H9 (cell line): ENCODE results near the gene PLA1A. TPM values are rescaled to one million over a fixed set of nuclear protein-coding genes. Genes with fewer than 3 reads are reported as not detected.
A peak's percentile ranks its signal among the peaks of the same experiment; 100 is the strongest.

ENCODE experiments used
- DNase-seq: peaks from one replicate; pipeline ENCODE4 v3.0.0-alpha.2; 2017
- H2AFZ ChIP-seq: one replicate; pipeline ENCODE4 v1.6.1; 2013; ENCODE audit warnings: mild to moderate bottlenecking, low read length, control low read depth, moderate library complexity
- H2AK5ac ChIP-seq: 2 replicates; pipeline ENCODE4 v1.6.1; 2013; ENCODE audit warnings: low read length, control low read depth, mixed read lengths; ENCODE audit not compliant: insufficient read length
- H2BK120ac ChIP-seq: one replicate; pipeline ENCODE4 v1.6.1; 2013; ENCODE audit warnings: low read depth, mild to moderate bottlenecking, low read length, control low read depth, inconsistent platforms; ENCODE audit not compliant: poor library complexity, severe bottlenecking
- H2BK12ac ChIP-seq: 2 replicates; pipeline ENCODE4 v1.6.1; 2013; ENCODE audit warnings: low read length, control low read depth, mixed read lengths, low read depth; ENCODE audit not compliant: insufficient read length
- H2BK15ac ChIP-seq: 2 replicates; pipeline ENCODE4 v1.6.1; 2013; ENCODE audit warnings: low read depth, low read length, control low read depth
- H2BK20ac ChIP-seq: one replicate; pipeline ENCODE4 v1.6.1; 2013; ENCODE audit warnings: low read depth, mild to moderate bottlenecking, low read length, control low read depth, inconsistent platforms; ENCODE audit not compliant: poor library complexity, severe bottlenecking
- H2BK5ac ChIP-seq: 2 replicates; pipeline ENCODE4 v1.6.1; 2013; ENCODE audit warnings: low read length, control low read depth, mixed read lengths; ENCODE audit not compliant: insufficient read length
- H3K14ac ChIP-seq: 2 replicates; pipeline ENCODE4 v1.6.1; 2013; ENCODE audit warnings: low read length, control low read depth; ENCODE audit not compliant: insufficient read depth
- H3K18ac ChIP-seq: 2 replicates; pipeline ENCODE4 v1.6.1; 2013; ENCODE audit warnings: low read depth, mild to moderate bottlenecking, mixed read lengths, low read length, control low read depth; ENCODE audit not compliant: insufficient read length
- H3K23ac ChIP-seq: 2 replicates; pipeline ENCODE4 v1.6.1; 2013; ENCODE audit warnings: low read length, control low read depth, mixed read lengths, low read depth; ENCODE audit not compliant: insufficient read length
- H3K23me2 ChIP-seq: 2 replicates; pipeline ENCODE4 v1.6.1; 2013; ENCODE audit warnings: low read depth, mild to moderate bottlenecking, mixed read lengths, low read length, control low read depth; ENCODE audit not compliant: insufficient read length, poor library complexity, severe bottlenecking
- H3K27ac ChIP-seq: 2 replicates; pipeline ENCODE4 v1.5.1; 2013; ENCODE audit warnings: low read length, control low read depth, mixed read lengths, low read depth; ENCODE audit not compliant: insufficient read length
- H3K27me3 ChIP-seq: 2 replicates; pipeline ENCODE4 v1.6.1; 2013; ENCODE audit warnings: low read length, control low read depth, inconsistent platforms; ENCODE audit not compliant: insufficient read depth
- H3K4ac ChIP-seq: 2 replicates; pipeline ENCODE4 v1.6.1; 2013; ENCODE audit warnings: low read depth, mild to moderate bottlenecking, control low read depth, inconsistent platforms, low read length, moderate library complexity
- H3K4me1 ChIP-seq: 2 replicates; pipeline ENCODE4 v1.6.1; 2013; ENCODE audit warnings: low read length, control low read depth, inconsistent platforms; ENCODE audit not compliant: insufficient read depth
- H3K4me2 ChIP-seq: 2 replicates; pipeline ENCODE4 v1.6.1; 2013; ENCODE audit warnings: low read length, control low read depth, mixed read lengths; ENCODE audit not compliant: insufficient read length, insufficient read depth
- H3K56ac ChIP-seq: 2 replicates; pipeline ENCODE4 v1.6.1; 2013; ENCODE audit warnings: low read depth, mild to moderate bottlenecking, mixed read lengths, low read length, control low read depth; ENCODE audit not compliant: insufficient read length
- H3K79me1 ChIP-seq: 2 replicates; pipeline ENCODE4 v1.6.1; 2013; ENCODE audit warnings: low read depth, mild to moderate bottlenecking, moderate library complexity, low read length, control low read depth, inconsistent platforms; ENCODE audit not compliant: insufficient read depth, poor library complexity, severe bottlenecking
- H3K79me2 ChIP-seq: 2 replicates; pipeline ENCODE4 v1.6.1; 2013; ENCODE audit warnings: low read length, control low read depth, inconsistent platforms; ENCODE audit not compliant: insufficient read depth
- H3K9ac ChIP-seq: 2 replicates; pipeline ENCODE4 v1.6.1; 2013; ENCODE audit warnings: low read length, control low read depth, mixed read lengths; ENCODE audit not compliant: insufficient read length; ENCODE audit errors: extremely low read depth
- H3K9me3 ChIP-seq: one replicate; pipeline ENCODE4 v1.6.1; 2013; ENCODE audit warnings: low read depth, low read length, inconsistent platforms; ENCODE audit not compliant: control insufficient read depth
- H3T11ph ChIP-seq: one replicate; pipeline ENCODE4 v1.6.1; 2013; ENCODE audit warnings: mild to moderate bottlenecking, low read length, control low read depth, inconsistent platforms
- H4K20me1 ChIP-seq: one replicate; pipeline ENCODE4 v1.6.1; 2013; ENCODE audit not compliant: control insufficient read depth, insufficient read length, insufficient read depth
- H4K5ac ChIP-seq: 2 replicates; pipeline ENCODE4 v1.6.1; 2013; ENCODE audit warnings: low read depth, mild to moderate bottlenecking, mixed read lengths, low read length, control low read depth; ENCODE audit not compliant: insufficient read length
- H4K8ac ChIP-seq: replicated peaks from 2 replicates; pipeline ENCODE4 v1.6.1; 2013; ENCODE audit warnings: low read length, control low read depth, mixed read lengths, low read depth; ENCODE audit not compliant: insufficient read length
- H4K91ac ChIP-seq: 2 replicates; pipeline ENCODE4 v1.6.1; 2013; ENCODE audit warnings: low read depth, mild to moderate bottlenecking, moderate library complexity, mixed read lengths, low read length, control low read depth; ENCODE audit not compliant: insufficient read length
- H3K27ac Mint-ChIP-seq, 3 experiments: 2 replicates in 2 of 3; 3 replicates in 1 of 3; pipeline ENCODE4 v1.8.0; 2020 to 2021; ENCODE audit warnings: mixed read lengths in 3 of 3, mild to moderate bottlenecking in 1 of 3, moderate library complexity in 1 of 3
- H3K27me3 Mint-ChIP-seq: 2 replicates; pipeline ENCODE4 v1.8.0; 2021; ENCODE audit warnings: low read depth, mild to moderate bottlenecking, moderate library complexity, mixed read lengths
- H3K36me3 Mint-ChIP-seq, 3 experiments: 2 replicates in 2 of 3; 3 replicates in 1 of 3; pipeline ENCODE4 v1.8.0; 2020 to 2021; ENCODE audit warnings: low read depth in 3 of 3, mixed read lengths in 3 of 3; ENCODE audit not compliant: insufficient read depth in 1 of 3
- H3K4me1 Mint-ChIP-seq, 2 experiments: 2 replicates each; pipeline ENCODE4 v1.8.0; 2020; ENCODE audit warnings: mixed read lengths in 2 of 2
- H3K4me3 Mint-ChIP-seq, 2 experiments: 2 replicates in 1 of 2; 3 replicates in 1 of 2; pipeline ENCODE4 v1.8.0; 2020 to 2021; ENCODE audit warnings: mild to moderate bottlenecking in 2 of 2, mixed read lengths in 2 of 2, moderate library complexity in 1 of 2
- H3K9me3 Mint-ChIP-seq, 2 experiments: 2 replicates in 1 of 2; 3 replicates in 1 of 2; pipeline ENCODE4 v1.8.0; 2020; ENCODE audit warnings: mild to moderate bottlenecking in 2 of 2, mixed read lengths in 2 of 2, moderate library complexity in 1 of 2
- WGBS: extraction: QIAGEN DNeasy Blood & Tissue Kit; methylation state at CpG from one replicate; pipeline ENCODE4 v1.1.7; 2013; ENCODE audit warnings: missing lambda C conversion rate, low lambda C conversion rate, mixed read lengths; ENCODE audit not compliant: insufficient read length; ENCODE audit errors: extremely low coverage; 5-methylcytosine and 5-hydroxymethylcytosine counted together
- total RNA-seq: library from RNA; stranded (reverse); gene quantifications from 2 replicates; pipeline ENCODE4 v1.2.1, GENCODE V29; 2021
- TF ChIP-seq, protein P1 (sequence below): fragments of 200-600 bp; sonication (generic); conservative IDR thresholded peaks from 3 replicates; pipeline ENCODE4 v1.8.0; 2021; ENCODE audit warnings: antibody characterized with exemption, mild to moderate bottlenecking

The PLA1A gene
- total RNA-seq, 1 experiment from 2014 or later, result not detected

DNA sequence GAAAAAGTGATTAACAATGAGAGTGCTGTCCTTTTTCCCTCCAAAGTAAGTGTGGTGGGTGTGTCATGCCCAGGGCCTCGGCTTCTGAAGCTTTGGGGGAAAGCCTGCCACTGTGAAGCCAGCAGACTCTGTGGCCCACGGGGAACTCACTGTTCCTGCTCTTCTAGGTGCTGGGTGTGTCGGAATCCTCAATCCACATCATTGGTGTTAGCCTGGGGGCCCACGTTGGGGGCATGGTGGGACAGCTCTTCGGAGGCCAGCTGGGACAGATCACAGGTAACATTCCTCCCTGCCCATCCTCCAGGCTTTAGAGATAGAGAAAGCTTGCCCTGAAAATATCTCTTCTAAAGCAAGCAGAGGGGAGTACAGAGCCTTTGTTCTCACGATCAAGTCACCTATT lies 11.6 kb downstream of the PLA1A start:
- H4K20me1 ChIP-seq, result no peaks in the 10 kb centered on the region
- H3K4me3 Mint-ChIP-seq, result no peak overlapping the region
- H2BK5ac ChIP-seq, result no peak overlapping the region
- no peak overlapping the region for H2AK5ac ChIP-seq
- no peak overlapping the region for H3K23ac ChIP-seq
- no peak overlapping the region for H3K27ac ChIP-seq
- TF ChIP-seq, protein P1, sequence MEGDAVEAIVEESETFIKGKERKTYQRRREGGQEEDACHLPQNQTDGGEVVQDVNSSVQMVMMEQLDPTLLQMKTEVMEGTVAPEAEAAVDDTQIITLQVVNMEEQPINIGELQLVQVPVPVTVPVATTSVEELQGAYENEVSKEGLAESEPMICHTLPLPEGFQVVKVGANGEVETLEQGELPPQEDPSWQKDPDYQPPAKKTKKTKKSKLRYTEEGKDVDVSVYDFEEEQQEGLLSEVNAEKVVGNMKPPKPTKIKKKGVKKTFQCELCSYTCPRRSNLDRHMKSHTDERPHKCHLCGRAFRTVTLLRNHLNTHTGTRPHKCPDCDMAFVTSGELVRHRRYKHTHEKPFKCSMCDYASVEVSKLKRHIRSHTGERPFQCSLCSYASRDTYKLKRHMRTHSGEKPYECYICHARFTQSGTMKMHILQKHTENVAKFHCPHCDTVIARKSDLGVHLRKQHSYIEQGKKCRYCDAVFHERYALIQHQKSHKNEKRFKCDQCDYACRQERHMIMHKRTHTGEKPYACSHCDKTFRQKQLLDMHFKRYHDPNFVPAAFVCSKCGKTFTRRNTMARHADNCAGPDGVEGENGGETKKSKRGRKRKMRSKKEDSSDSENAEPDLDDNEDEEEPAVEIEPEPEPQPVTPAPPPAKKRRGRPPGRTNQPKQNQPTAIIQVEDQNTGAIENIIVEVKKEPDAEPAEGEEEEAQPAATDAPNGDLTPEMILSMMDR, result no peak
- no peaks in the 10 kb centered on the region for H3K27me3 Mint-ChIP-seq
- H3K27me3 ChIP-seq, result peaks cover 2% of the 10 kb centered on the region; the same call in 1 of the 2 replicates
- H2AFZ ChIP-seq, result no peak overlapping the region
- peaks cover 0 to 3% of the 10 kb centered on the region in 2 experiments; a peak in 2 of 4 replicates for H3K4me1 Mint-ChIP-seq
- H3K14ac ChIP-seq, result no peak overlapping the region; the same call in 1 of the 2 replicates
- H3K56ac ChIP-seq, result no peak overlapping the region
- H3K9me3 ChIP-seq, result no peaks in the 10 kb centered on the region
- H3K18ac ChIP-seq, result no peak overlapping the region
- no peaks in the 10 kb centered on the region for H3K79me1 ChIP-seq
- H3T11ph ChIP-seq, result no peak overlapping the region
- no peak for DNase-seq
- no peak overlapping the region for H2BK120ac ChIP-seq
- H3K36me3 Mint-ChIP-seq, result no peaks in the 10 kb centered on the region
- H3K4me2 ChIP-seq, result no peak overlapping the region
- peak overlapping the region in 1 of 3 experiments; percentile 63; a peak in 1 of 7 replicates for H3K27ac Mint-ChIP-seq
- H3K4ac ChIP-seq, result no peak overlapping the region
- H2BK15ac ChIP-seq, result peak overlapping the region; percentile 75; the same call in 1 of the 2 replicates
- H3K79me2 ChIP-seq, result no peaks in the 10 kb centered on the region
- no peak overlapping the region for H2BK12ac ChIP-seq
- no peak overlapping the region for H4K5ac ChIP-seq
- H3K4me1 ChIP-seq, result no peaks in the 10 kb centered on the region
- no peaks in the 10 kb centered on the region for H3K23me2 ChIP-seq
- no peak overlapping the region for H4K8ac ChIP-seq
- no peaks in the 10 kb centered on the region for H3K9me3 Mint-ChIP-seq
- H2BK20ac ChIP-seq, result no peak overlapping the region
- H3K9ac ChIP-seq, result no peak overlapping the region
- no peak overlapping the region for H4K91ac ChIP-seq
- no CpG with 5 or more reads among the region's 6 CpGs for WGBS
